EL (cell line): Measurements from ENCODE around the gene COL6A1.
"Not testable (repeated sequence)": the region's sequence is repeated elsewhere in the genome, so short reads cannot be mapped to it uniquely, and the experiment has no call there.

Source experiments
- DNase-seq: peaks from one replicate; pipeline ENCODE4 v3.0.0-alpha.2; 2016

Gene COL6A1

DNA sequence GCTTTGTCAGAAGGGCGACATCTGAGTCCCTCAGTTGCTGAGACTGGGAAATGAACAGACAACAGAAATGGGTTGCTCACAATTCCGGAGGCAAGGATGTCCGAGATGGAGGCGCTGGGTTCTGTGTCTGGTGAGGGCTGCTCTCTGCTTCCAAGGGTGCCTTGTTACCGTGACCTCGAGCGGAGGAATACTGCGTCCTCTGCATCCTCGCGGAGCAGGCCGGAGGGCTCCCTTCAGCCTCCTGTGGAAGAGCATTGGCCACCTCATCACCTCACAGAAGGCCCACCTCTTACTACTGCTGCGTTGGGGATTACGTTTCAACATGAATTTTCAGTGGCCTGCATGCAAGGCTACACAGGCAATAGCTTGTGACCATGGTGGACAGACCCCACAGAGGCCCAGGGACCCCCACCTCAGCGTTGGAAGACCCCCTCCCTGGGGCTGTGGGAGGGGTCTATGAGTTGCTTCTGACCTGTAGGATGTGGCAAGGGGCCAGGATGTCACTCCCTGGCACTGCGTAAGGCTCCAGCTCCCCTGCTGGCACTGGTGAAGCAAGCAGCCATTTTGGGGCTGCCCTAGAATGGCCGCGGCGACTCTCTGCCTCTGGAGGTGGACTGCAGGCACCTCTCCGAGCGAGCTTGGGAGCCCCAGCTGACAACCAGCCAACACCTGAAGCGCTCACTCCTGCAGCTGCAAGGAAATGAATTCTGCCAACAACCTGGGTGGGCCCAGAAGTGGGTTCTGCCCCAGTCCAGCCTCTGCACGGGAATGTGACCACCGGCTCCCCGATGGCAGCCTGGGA lies 36.3 kb upstream of the COL6A1 start:
- no peak for DNase-seq

DNA sequence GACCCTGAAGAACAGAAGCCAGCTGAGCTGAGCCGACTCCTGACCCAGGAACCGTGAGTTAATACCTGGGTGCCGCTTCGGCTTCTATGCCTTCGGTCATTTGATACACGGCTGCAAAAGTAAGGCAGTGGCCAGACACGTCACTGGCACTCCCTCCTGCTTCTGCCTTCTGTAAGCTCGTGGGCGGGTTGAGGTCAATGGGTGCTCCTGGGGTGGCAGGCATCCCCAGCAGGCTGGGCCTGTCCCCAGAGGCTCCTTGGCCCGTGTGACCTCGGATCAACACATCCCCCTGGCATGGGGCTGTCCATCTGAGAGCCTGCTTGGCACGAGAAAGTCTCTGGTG lies 35.7 kb upstream of the COL6A1 start:
- no peak for DNase-seq

DNA sequence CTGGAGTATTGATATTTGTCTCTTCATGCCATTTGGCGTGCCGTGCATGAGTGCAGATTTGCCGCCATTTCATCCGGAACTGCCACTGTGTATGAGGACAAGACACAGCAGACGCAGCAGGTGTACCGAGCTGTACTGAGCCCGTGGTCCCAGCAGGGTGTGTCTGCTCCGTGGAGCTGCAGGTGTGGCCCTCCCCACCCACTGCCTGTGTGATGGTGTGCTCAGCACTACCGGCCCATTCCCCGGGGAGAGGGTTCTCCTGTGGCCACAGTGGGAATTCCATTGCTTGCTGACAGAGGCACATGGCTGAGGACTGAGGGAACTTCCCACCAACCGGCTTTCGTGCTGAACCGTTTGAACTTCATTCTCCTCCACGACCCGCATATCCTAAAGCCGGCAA lies 34.3 kb upstream of the COL6A1 start:
- DNase-seq, result no peak

DNA sequence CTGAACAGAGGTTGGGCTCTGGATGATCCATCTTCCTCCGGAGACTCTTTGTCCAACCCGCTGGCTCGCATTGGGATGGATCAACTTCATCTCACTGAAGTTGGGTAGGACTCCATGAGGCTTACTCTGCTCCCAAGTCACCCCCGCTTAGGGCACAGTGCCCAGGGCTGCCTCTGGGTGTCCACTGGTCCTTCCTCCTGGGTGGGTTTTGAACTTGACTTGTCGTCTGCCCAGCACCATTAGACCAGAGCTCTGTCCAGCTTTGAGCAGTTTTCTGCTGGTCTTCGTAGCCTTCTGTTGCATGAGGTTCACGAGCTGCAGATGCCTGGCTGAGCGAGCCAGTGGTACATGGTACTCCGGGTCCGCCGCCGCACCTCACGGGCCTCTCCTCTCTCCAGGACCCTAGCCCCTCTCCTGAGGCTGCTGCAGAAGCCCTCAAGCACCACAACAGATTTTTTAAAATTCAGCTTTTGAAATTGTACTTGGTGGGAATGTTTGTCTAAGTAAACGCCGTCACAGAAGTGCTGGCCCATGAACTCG lies 33.8 kb upstream of the COL6A1 start:
- no peak for DNase-seq

DNA sequence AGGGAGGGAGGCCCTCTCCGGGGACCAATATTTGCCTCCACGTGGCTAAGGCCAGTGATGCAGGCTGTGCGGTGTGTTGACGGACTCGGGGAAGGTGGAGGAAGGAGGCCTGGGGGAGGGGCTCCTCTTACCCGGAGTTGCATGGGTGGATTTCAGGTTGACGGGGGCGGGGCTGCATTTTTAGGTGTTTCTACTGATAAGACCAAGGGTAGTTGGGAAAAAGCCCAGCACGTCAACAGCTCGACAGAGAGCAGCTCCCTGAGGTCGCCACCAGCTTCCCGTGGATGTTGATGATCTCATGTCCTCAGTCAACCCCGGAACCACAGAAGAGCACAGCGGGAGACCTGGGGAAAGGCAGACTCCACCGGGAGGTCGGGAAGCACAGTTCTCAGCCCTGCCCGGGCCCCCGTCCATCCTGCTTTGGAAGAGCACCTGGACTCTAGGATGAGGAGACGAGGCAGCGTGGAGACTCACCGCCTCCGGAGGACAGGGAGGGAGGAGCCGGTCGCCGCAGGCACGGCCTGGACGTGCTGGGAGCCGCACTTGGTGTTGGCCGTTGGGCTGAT lies 32.9 kb upstream of the COL6A1 start:
- no peak for DNase-seq

DNA sequence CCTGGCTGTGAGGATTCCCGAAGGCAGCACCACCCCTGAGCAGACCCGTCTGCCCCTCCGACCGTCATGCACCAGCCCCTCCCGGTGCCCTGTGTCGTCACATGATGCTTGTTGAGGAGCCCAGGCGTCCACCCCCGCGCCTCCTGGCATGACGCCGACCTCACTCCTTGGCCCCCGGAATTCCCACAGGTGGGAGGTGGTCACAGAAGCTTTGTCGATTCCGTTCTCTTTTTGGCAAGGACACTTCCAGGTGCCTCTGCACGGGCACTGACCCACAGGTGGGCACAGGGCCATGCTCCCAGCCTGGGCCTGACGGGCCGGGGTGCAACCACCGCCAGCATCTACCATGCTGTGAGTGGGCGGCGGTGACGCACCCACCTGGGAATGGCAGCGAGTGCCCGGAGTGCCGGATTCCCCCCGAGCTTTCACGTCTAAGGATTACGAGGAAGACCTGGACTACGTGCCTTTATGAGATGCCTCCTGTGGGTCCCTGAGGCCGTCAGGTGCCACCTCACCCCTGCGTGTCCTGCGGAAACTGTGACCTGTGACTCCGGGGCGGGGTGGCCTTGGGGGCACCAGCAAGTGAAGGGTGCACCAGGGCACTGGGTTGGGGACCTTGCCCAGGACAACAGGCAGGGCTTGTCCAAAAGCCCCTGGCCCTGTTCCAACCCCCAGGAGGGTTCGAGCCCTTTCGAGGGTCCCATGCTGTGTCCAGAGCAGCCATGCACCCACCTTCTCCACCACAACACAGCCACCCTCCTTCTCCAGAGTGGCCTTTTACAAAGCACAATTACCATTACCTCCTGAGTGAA lies 31.4 kb upstream of the COL6A1 start:
- no peak for DNase-seq

DNA sequence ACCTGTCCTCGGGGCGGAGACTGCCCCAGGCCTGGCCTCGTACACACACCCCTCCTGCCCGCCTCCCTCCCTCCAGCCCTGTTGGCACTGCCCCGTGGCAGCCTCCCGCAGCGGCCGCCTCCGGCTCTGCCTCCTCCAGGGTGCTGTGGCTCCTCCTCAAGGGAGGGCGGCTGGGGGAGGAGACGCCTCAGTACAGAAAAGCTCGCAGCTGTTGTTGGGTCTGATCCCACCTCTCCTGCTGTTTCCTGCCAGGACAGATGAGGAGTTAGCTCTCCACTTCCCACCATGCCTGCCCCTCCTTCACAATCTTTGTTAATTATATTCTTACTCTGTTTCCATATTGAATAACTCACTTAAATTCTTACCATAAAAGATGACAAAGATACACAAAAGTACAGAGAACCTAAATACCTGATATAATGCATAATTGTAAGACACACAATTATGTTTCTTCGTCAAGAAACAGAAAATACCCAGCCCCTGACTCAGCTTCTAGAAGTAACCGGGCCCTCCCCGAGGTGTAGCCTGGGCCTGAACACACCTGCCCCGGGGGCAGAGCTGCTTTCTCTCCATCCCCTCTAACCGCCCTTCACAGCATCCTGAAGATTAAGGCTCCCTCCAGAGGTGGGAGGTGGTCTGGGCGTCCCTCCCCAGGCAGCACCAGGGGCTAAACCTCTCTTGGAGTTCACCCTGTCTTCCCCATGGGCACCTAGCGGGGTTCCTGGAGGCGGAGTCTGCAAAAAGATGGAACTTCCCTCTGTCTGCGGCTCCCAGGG lies 30.6 kb upstream of the COL6A1 start:
- DNase-seq, result peak; percentile 48

DNA sequence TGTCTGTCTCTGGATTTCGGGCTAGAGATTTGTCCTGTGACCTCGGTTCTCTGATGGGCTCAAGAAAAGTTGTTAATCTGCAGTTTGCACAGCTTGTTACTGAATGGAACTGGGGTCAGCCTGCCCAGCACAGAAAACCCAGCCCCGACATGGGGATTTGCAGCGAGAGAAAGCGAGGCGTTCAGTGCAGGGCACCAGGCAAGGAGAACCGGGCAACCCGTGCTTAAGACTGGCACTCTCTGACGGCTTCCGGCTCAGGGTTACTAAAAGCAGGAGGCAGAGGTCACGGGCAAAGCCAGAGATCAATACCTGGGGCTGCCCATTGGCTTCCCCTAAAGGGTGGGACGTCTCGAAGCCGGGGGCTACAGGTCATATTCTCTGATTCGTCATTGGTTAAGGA lies 29.9 kb upstream of the COL6A1 start:
- DNase-seq, result no peak

DNA sequence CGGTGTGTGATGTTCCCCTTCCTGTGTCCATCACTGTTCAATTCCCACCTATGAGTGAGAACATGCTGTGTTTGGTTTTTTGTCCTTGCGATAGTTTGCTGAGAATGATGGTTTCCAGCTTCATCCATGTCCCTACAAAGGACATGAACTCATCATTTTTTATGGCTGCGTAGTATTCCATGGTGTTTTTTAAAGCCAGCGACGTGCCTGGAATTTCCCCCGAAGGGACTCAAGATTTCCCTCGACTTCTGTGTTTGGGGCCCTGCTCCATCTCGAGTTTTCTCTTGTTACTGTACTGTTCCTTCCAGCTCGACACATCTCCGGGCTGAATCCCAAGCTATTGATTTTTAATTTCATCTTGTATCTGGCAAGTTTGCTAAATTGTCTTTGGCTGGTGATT lies 29.0 kb upstream of the COL6A1 start:
- not testable (repeated sequence) for DNase-seq

DNA sequence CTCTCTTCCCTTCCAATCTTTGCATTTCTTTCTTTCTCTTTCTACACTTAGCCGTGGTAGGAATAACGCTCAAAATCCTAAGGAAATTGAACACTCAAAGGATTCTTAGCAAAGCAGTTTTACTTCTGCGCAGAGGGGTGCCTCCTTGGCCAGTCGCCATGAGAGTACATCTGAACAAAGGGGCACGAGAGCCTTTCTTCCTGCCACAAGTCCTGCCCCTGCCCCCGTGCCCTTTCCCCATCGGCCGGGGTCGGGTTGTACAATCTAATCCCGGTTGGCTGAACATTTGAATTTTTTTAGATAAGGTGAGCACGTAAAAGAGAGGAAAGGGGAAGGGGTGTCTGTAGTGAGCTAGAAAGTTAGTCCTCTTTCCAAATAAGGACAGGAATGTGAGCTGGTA lies 28.6 kb upstream of the COL6A1 start:
- DNase-seq, result no peak

DNA sequence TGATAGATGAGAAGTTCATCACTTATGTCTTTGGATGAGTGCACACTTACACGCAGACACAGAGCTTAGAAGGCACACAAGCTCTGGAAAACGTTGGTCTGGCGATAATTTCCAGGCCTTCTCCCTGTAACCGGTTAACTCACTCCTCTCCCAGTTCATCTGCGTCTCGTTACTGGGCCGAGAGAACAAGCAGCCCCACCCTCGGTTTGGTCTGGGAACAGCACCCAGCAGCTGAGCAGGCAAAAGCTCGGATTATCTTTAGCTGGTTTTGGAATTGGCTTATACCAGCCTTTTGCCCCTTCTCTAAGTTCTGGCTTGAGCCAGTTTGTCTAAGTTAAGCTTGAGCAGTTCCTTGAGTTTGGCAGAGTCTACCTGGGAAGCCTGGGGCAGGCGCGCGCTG lies 27.3 kb upstream of the COL6A1 start:
- peak; percentile 45 for DNase-seq

DNA sequence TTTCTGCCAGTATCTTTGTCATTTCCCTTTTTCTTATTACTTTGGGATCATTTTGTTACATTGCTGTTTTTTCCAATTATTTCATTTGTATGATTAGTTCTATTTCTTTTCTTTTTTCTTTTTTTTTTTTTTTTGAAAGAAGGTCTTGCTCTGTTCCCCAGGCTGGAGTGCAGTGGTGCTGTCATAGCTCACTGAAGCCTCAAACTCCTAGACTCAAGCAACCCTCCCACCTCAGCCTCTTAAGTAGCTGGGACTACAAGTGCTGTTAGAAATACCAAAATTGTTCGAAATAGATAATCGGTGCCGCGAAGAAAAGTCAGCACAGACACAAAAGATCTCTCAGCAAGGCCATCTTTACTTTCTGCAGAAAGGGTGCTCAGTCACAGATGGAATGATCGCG lies 26.6 kb upstream of the COL6A1 start:
- no peak for DNase-seq

DNA sequence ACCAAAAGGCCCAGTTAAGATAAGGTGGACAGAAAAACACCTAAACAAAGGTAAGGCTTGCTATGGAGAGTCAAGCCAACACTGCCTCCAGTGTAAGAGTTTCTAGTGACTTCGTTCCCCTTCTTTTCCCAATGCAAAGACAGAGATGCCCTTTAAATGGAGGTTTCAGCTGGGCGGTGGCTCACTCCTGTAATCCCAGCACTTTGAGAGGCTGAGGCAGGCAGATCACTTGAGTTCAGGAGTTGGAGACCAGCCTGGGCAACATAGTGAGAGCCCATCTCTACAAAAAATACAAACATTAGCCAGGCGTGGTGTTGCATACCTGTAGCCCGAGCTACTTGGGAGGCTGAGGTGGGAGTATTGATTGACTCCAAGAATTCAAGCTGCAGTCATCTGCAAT lies 24.0 kb upstream of the COL6A1 start:
- DNase-seq, result no peak

DNA sequence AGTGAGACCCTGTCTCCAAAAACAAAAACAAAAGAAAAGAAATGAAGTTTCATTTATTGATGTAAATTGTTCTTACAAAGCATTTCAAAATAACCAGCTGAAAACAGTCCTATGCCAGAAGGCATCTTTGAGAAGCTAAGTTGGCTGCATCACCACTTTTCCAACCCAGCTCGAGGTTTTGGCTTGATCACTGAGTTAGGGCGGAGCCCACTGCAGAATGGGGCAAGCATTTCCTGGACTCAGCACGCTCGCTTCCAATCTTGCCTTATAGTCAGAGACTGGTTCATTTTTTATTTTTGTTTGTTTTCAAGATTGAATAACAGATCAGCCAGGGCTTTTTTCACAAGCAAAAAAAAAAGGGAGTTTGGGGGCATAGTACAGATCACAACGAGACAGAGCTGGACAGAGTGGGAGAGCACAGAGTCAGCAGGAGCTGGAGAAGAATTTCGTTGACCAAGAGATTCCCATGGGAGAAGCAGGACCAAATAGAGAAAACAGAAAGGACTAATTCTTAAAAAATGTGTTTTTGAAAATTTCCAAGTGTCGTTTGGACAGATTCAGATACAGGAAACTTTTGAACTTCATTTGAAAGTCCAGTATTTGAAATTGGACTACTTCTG lies 23.5 kb upstream of the COL6A1 start:
- peak; percentile 23 for DNase-seq

DNA sequence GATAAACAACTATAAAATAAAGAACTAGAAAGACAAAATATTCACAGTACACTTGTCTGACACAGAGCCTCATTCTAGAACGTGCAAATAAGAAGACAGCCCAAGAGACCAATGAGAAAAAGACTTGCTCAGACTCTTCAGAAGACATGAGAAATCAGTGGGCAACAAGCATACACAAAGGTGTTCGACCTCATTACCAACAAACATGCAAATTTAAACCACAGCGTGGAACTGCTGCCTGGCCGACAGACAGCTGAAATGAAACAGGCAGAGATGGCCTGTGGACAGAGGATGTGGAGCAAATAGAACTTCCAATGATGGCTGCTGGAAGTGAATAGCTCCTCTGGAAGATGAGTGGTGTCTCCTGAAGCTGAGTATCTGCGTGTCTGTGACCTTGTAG lies 22.4 kb upstream of the COL6A1 start:
- DNase-seq, result no peak

DNA sequence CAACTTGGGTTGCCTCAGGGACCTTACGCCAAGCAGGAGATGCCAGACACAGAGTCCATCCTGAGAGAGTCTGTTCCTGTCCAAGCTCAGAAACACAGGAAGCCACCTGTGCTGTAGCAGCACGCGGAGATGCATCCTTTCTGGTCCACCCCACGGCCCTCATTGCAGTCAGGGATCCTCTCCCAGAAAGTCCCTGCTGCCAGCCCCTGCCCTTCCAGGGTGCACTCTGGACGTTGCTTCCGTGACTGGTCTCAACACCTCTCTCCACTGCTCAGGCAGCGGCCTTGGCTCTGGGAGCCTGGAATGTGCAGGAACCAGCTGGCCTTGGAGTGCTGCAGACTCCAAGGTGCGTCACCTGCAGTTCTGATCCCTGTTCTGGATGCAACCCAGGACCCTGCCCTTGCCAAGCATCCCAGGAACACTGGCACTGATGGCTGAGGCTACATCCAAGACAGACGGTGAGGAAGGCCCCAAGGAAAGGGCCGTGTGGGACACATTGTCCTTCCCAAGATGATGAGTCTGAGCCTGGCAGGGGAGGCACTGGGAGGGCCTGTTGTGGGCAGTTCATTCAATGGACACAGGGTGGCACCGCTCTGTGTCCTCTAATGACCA lies 21.7 kb upstream of the COL6A1 start:
- DNase-seq, result no peak

DNA sequence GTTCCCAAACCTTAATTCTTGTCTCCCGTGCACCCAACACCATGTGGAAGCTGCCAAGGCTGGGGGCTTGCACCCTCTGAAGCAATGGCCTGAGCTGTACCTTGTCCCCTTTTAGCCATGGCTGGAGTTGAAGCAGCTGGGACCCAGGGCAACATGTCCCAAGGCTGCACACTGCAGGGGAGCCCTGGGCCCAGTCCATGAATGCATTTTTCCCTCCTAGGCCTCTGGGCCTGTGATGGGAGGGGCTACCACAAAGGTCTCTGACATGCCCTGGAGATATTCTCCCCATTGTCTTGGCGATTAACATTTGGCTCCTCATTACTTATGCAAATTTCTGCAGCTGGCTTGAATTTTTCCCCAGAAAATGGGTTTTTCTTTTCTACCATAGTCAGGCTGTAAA lies 20.2 kb upstream of the COL6A1 start:
- not testable (repeated sequence) for DNase-seq

DNA sequence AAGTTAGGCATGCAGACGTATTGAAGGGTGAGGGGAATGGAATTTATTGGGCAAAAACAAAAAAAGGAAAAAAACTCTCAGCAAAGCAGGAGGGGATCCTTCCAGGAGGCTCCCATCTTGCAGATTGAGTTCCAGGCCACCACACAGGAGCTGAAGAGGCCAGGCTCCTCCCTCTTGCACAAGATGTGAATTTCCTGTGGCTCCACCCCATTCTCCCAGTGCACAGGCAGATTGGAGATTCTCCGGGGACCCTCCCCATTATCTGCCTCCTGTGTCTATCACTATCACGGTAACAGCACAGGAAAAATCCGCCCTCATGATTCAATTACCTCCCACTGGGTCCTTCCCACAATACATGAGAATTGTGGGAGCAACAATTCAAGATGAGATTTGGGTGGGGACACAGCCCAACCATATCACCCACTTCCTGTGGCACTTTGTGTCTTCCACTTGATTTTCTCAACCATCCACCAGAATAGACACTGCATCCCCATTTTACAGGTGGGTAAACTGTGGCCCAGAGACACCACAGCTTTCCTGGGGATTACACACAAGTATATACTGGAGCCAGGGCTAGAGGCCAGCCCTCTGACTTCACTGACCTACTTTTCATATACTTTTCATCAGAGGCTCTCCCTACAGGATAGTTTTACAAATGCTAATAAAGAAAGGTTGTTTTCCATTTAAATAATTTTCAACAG lies 18.9 kb upstream of the COL6A1 start:
- no peak for DNase-seq

DNA sequence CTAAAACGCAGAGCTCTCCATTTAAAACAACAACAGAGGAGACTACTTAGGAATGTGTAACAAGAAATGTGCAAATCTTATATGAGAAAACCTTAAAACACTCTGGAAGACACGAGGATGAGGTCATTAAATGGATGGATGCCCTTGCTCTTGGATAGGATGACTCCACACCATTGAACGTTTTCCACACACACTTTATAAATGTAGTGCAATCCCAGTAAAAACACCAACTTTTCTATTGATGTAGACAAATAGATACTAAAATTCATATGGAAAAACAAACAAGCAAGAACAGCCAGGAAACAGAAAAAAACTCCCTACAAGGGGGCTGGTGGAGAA lies 18.4 kb upstream of the COL6A1 start:
- no peak for DNase-seq

DNA sequence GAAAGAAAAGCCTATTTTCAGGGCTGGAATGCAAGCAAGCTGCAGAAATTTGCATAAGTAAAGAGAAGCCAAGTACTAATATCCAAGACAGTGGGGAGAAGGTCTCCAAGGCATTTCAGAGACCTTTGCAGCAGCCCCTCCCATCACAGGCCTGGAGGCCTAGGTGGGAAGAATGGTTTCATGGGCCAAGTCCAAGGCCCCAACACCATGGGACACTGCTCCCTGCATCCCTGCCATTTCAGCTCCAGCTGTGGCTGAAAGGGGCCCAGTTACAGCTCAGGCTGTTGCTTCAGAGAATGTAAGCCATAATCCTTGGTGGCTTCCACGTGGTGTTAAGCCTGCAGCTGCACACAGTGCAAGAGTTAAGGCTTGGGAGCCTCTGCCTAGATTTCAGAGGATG lies 16.9 kb upstream of the COL6A1 start:
- no peak for DNase-seq

DNA sequence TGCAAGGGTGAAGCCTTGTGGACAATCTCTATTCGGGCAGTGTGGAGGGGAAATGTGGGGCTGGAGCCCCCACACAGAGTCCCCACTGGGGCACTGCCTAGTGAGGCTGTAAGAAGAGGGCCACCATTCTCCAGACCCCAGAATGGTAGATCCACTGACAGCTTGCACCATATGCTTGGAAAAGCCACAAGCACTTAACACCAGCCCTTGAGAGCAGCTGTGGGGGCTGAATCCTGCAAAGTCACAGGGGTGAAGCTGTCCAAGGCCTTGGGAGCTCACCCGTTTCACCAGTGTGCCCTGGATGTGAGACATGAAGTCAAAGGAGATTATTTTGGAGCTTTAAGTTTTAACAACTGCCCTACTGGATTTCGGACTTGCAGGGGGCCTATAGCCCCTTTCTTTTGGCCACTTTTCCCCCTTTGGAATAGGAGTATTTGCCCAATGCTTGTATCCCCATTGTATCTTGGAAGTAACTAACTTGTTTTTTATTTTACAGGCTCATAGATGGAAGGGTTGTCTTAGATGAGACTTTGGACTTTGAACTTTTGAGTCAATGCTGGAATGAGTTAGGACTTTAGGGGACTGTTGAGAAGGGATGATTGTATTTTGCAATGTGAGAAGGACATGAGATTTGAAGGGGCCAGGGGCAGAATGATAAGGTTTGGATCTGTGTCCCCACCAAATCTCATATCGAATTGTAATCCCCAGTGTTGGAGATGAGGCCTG lies 16.3 kb upstream of the COL6A1 start:
- DNase-seq, result no peak
